Stimulated activated CD4-positive, alpha-beta T cell treated with anti-CD3 and anti-CD28 coated beads, Interleukin-15, amount 100 ng/mL, for 24 hours (primary cell): Measurements from ENCODE around the gene HBS1L.
A peak's percentile ranks its signal among the peaks of the same experiment; 100 is the strongest.

Experiments
- DNase-seq: peaks from one replicate; pipeline ENCODE4 v3.0.0-alpha.2; 2020

HBS1L gene

DNA sequence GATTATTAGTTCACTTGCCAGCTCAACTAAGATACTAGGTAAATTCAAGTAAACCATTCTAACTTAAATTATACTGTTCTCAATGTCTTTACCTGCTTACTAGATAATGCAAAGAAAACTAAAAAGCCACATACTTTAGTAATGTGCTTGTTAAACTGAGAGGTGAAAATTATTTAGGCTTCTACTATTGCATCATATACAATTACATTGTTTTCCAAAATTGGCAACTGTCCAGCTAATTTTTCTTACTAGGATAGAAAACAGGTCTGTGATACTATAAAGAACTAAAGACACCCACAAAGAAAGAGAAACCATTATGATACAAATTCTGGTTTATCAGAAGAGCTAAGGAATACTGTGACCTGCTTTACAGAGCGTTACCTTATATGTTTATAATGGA, 59.1 kb downstream of the HBS1L start:
- DNase-seq: no peak

DNA sequence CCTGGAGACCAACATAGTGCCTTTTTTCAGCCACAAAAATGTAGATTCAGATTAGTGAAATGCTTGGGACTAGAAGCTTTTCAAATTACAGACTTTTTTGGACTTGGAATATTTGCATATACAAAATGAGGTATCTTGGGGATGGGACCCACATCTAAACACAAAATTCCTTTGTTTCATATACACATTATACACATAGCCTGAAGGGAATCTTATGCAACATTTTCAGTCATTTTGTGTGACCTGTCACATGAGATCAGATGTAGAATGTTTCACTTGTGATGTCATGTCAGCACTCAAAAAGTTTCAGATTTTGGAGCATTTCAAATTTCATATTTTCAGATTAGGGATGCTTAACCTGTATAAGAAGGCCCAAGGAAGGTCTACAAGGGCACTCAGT, 60.2 kb downstream of the HBS1L start:
- no peak for DNase-seq

DNA sequence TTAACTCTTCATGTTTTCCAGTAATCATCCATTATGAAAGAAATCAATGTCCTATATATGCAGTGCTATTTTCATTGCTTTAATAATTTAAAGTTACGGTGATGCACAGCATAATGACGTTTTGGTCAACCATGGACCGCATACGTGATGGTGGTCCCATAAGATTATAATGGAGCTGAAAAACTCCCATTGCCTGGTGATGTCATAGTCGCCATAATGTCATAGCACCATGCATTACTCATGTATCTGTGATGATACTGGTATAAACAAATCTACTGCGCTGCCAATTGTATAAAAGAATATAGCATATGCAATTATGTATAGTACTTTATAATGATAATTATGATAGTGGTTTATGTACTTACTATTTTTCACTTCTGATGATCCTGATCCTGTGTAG, 62.5 kb downstream of the HBS1L start:
- DNase-seq: no peak

DNA sequence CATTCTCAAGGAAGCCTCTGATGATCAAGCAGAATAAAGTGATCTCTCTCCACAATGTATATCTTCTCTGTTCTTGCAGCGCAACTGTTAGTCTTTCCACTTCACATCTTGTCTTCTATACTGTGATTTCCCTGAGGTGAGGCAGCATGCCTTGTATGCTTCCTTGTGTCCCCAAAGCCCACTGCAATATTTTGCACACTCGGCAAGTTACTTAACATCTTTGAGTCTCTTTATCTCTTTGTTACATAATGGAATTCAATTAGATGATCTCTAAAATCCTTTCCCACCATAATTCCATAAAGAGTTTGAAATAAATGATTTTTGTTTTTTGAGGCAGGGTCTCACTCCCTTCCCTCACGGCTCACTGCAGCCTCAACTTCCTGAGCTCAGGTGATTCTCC, 64.4 kb downstream of the HBS1L start:
- no peak for DNase-seq

DNA sequence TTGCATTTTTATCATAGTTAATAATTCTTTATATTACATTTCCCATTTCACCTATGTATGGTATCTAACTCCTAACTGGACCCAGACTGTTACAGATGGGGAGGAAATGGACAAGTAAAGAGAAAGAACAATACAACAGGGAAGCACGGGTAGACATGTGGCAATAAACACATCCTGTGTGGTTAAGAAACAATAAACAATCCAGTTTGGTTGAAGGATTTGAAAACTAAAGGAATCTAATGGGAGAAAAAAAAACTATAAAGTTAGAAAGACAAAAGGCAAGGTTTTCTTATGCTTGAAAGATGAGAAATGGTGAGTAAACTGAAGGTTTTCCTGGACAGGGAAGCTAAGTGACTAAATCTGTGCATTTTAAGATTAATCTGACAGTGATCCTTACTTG, 69.8 kb downstream of the HBS1L start:
- DNase-seq: no peak

DNA sequence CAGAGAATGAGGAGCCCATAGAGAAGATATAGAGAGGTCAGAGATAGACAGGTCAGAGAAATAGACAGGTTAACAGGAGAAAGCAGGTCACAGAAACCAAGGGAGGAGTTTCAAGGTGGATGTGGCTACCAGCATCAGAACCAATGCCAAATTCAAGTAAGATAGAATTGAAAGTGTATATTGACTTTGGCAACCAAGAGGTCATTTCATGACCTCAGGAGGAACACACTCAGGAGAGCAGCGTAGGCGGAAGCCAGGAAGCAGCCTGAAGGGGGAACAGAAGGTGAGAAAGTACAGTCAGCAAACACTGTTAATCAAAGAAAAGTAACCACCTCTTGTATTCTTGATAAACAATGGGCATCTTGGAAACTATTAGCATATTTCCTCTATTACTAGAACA, 70.8 kb downstream of the HBS1L start:
- DNase-seq: no peak

DNA sequence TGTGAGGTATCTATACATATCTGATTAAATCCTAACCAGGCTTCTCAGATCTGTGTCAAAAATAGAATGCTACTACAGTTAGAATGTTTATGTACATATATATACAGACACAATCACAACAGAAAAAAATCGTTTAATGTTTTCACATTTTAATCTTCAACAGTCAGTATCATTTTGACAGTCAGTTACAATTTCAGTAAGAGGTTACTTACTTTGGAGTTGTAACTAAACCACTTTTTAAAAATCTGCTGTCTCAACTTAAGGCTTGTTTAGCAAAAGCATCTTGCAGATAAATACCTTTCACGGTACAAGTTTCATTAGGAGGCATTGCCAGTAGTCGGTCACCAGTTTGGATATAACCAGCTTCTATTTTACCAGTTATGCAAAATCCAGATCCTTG, 72.5 kb downstream of the HBS1L start:
- DNase-seq: no peak

DNA sequence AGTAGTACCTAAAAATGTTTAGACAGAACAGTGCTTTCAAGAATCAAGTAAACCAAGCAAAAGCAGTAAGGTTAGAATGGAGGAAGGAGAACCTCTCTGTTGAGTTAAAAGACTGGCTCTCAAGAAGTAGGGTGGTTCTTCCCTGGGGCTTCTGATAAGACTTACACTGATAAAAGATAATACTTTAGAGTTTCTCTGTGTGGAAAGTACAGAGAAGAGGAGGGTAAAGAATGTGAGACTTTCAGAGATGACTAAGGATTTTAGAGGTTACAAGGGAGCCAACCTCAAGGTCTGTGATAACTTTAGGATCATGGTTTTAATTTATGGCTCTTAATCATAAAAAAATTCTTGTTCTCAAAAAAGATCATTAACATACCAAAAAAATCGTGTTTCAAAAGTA, 73.8 kb downstream of the HBS1L start:
- DNase-seq: no peak

DNA sequence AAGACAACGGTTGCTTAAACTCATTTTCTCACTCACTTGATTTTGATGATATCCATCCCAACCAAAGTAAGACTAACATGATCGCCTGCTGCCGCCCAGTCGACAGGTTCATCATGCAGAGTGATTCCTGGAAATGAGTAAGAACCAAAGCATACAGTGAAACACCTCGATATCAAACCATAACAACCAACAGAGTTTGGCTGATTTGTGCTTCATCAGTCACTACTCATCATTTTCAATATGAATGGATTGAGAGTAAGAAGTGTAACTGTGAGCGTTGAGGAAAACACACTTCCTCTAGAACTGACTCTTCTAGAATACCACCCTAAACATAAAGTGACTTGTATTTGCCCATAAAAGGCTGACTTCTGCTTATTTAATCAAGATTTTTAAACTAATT, 75.5 kb downstream of the HBS1L start:
- peak; percentile 73 for DNase-seq

DNA sequence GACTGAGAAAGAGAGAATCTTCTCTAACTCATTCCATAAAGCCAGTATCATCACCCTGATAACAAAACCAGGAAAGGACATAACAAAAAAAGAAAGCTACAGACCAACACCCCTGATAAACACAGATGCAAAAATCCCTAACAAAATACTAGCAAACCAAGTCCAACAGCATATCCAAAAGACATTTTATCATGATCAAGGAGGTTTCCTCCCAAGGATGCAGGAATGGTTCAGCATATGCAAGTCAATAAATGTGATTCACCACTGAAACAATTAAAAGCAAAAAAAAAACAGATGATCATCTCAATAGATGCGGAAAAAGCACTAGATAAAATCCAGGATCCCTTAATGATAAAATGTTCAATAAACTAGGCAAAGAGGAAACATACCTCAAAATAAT, 80.3 kb downstream of the HBS1L start:
- no peak for DNase-seq

DNA sequence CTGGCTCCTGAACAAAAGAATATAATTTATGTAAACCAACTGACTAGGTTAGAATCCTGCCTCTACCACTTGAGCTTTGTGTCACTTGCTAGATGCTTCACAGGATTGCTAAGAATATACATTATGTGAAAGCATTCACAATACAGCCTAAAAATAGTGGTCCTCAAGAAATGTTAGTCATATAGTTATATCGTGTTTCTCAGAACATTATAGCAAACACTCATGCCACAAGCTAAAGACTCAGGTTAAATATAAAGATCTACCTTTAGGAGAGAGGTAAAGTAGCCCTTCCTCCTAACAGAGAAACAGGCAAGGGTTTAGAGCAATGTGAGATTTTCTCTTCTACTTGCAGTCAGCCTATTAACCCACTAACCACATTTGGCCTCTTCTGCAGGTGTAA, 86.9 kb downstream of the HBS1L start:
- DNase-seq: no peak

DNA sequence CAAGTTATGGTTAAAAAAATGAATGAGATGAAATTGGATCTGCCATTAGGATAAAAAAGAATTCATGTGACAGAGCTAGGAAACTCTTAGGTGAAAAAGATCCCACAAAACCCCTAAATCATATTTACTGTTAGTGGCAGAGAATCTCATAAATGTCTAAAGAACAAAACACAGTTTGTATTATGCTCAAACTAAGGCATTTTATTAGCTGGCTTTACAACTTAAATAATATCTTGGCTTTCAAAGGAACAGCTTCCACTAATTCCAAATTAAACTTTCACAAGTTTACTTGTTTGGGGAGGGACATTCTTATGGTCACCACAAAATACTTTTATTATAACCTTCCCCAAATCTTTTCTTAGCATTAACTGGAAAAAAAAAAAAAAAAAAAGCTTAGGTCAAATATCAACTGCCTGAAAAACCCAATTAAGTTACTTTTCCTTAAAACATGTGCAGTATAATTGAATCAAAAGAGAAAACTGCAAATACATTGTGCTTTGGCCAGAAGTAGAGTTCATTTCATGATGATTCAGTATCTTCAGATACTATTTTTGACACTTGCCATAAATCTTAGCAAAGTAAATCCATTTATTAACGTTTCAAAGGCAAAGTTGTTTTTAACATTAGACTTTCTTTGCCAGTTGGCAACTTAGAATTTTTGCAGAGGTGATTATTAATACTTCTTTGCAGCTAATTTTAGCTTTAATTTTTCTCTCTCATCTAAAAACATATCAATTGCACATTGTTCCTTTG, 90.0 kb downstream of the HBS1L start:
- DNase-seq: no peak

DNA sequence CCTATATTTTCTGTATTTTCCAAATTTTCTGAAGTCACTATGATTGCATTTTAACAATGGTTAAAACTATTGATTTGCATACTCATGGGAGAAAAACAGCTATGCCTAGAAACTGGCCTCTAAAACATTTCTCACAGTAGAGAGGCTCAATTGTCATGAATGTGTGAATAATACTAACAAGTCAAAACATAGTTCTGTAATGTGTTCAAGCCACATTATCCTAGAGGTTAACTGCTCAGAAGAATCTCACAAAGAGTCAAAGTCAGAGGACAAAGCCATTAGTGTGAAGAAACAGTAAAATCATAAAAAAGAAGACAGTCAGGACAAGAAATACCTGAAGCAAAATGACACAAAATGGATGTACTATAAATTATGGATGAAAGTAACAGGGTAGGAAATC, 92.2 kb downstream of the HBS1L start:
- no peak for DNase-seq

DNA sequence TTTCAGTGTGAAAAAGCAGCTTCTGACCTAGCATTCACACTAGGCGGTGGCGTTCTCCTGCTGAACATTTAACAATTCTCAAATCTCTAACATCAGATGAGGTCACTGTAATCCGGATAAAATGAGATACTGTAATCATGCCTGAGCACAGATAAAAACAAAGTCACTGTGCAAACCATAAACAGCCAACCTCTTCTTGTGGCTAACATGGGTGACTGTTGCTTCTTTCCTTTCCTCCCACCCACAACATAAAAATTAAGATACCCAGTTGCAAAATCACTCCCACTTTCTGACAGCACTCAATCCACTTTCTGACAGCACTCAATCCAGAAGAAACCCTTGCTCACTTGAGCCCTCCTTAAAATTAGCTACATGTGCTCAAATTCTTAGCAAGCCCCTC, 93.3 kb downstream of the HBS1L start:
- no peak for DNase-seq

DNA sequence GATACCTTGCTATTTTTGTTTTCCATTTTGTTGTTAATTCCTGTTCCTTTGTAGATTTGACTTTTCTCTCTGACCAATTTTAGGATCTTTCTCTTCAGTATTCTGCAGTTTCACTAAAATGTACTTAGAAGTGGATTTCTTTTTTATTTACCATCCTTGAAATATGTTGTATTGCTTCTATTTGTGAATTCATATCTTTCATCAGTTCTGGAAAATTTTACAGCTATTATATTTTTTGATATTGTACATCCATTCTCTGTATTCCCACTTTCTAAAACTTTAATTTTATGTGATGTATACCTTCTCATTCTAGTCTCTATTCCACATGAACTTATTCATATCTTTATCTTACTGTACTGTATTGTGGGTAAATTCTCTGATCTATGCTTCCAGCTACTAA, 95.0 kb downstream of the HBS1L start:
- DNase-seq: no peak

DNA sequence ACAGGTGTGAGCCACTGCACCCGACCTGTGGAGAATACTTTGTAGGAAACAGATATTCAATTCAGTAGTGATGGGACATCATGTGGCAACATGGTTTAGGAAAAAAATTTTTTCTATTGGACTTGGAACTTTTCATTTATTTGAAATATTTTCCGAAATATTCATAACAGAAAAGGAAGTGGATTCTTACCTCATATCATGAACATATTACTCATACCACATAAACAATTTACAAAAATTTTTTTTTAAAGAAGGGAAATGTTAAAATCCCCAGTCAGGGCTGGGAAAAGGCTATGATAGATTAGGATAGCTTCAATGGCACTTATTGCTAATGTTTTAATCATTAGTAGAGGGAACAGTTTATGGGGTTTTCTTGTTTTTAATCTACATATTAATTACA, 97.9 kb downstream of the HBS1L start:
- no peak for DNase-seq

DNA sequence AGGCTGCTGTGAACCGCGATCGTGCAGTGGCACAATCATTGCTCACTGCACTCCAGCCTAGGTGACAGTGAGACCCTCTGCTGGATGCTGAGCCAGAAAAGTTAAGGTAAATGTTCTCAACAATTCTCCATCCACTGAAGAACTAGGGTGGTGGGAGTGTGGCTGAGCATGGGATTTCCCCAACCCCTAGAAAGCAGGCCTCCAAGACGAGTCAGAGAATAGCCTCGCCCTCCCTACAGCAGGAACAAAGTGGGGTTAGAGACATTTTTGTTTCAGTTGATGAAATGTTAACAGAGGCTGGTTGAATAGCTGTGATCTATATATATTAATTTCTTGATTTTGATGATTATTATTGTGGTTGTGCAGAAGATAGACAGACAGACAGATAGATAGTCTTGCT, 98.6 kb downstream of the HBS1L start:
- peak; percentile 31 for DNase-seq

DNA sequence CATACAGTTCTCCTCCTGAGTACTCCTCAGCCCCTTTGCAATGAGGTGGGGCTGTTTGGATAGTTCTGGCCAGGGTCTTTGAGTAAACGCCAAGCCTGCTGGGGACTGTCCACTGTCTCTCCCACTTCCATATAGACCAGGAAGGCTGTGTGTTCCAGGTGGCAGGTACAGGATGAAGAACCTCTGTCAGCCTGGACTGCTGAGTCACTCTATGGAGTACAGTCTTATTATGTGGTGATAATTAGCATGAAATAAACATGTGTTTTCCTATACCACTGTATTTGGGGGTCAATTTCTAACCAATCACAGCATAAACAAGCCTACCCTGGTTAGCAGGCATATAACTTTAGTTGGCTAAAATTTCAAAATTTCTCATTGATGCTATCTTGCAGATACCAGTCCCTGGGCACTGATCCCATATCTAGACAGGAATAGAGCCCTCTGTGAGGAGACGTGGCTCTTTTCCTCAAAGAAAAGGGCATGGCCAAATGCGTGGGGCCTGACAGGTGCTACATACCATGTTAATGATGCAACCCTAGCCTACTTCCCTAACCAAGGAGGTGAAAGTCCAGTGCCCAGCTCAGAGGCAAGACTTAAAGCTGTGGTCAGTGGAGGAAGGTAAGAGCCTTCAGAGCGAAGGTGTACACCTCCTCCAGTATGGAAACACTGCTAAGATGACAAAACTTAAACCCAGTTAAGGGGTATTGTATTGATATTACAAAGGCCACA, 100.2 kb downstream of the HBS1L start:
- no peak for DNase-seq

DNA sequence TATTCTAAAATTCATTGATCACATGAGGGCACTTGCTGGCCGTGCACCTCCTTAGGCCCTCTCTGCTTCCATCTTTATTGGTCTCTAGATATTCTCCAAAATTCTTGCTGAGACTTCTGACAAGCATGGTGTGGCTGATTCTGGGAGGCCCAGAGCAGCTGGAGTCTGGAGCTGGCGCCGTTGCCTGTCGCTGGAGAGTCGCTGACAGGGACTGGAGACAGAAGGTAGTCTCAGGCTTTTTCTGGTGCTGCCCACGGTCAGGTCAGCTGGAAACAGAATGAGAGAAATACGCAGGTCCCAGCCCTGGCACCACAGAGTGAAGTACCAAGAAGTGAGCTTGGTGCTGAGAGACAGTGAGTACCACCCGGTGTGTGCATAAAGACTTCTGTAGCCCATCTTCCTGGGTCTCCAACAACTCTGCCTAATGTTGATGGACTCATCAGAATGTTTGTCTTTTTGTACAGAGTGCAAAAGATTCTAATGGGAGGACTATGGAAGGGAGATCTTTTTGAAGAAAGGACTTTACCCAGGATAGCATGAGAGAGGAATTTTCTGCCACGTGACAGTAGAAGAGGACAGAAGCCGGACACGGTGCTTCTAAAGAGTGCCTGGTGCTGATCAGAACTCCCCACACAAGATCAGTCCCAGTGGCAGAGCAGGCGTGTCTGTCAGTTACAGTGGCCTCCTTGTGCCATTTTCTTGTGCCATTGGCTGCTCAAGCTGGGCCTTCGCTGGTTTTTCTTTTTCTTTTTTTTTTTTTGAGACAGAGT, 102.9 kb downstream of the HBS1L start:
- no peak for DNase-seq

DNA sequence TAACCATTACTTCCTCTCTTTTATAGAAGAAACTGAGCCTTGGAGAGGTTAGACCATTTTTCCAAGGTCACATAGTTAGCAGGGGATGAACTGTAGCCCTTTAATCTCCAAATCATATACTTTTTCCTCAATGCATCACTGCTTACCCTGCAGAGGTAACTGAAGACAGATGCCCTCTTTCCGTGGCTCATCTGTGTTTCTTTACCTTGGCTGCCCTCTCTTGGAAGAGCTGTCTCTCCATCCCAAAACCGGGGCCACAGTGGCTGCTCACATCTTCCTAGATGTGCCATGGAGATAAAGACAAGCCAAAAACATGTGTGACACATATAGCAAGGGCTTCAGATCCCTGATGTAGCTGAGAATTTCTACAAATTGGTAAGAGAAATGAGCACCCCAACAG, 104.1 kb downstream of the HBS1L start:
- no peak for DNase-seq

DNA sequence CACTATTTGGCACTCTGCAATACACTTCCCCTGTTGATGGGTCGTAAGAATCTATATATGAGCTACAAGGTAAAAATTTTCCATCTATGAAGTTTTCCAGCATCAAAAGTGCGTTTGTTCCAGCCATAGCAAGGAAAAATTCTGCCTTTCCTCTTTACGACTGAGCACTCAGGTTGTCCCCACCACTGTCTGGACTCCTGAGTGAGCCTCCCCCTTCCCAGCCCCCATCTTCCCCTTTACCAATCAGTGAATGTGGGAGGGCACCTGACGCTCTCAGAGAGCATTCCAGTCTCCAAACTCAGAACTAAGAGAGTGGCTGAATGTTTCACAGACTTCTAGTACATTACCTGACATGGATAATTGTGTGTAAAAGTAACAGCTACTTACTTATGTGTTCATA, 104.7 kb downstream of the HBS1L start, which contains the start of gene ALDH8A1:
ALDH8A1 (minus strand) TSS at position 175 of the 400 bp plus-strand sequence; CDS start at position 127, 48 bp downstream.
- no peak for DNase-seq

DNA sequence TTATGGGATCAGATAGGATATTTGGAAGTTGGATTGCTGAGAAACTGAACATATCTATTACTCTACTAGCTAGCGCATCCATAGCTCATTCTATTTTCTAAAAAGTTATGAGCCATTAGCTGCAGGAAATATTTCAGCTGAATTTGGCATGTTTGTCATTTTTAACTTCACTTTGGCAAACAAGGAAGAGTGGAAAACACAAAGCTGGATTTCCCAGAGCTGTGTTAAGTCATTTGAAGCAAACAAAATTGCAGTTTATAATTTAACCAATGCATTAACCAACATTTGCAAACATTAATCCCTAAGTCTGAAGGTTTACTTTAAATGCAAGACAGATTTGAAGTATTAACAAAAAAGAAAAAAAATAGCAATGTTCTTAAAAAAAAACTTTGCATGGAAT, 105.9 kb downstream of the HBS1L start:
- no peak for DNase-seq

DNA sequence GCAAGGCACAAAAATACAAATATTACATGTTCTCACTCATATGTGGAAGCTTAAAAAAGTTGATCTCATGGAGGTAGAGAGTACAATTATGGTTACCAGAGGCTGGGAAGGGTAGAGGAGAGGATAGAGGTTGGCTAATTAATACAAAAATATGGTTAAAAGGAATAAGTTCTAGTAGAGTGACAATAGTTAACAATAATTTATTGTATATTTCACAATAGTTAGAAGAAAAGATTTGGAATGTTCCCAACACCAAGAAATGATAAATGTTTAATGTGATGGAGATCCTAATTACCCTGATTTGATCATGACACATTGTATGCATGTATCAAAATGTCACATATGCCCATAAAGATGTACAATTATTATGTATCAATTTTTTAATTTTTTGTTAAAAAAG, 106.5 kb downstream of the HBS1L start:
- no peak for DNase-seq

DNA sequence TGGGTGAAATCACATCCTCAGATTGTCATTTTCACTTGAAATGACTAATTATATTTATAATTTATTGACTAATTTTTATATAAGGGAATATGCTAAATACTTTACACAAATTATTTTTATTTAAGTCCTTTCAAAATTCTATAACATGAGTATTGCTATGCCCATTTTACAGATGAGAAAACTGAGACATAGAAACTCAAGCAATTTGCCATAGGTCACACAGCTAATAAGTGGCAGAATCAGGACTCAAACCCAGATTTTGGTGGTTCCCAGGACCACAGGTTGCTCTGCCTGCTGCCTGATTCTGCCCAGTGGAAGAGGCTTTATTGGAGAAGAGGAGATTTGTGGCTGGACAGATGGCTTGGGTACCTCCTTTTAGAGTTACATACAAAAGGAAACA, 109.6 kb downstream of the HBS1L start:
- no peak for DNase-seq
